ENCODE results near the gene MRPL48.

- TF ChIP-seq CTCF (IDR thresholded peaks at IDR 0.05; ENCODE audit: borderline replicate concordance, extremely low read depth, low read length, poor library complexity, severe bottlenecking) (no peak), EZH2 (IDR thresholded peaks at IDR 0.05; ENCODE audit: borderline replicate concordance, low read depth, low read length, severe bottlenecking) (no peak)
Measured at GRCh38 chr11:73795925-73796632, 8.4 kb downstream of the MRPL48 start.

All from DND-41 (cell line).